D341Med (cell line): ENCODE data around the gene YIPF7.

Experiments used
- DNase-seq: peaks from one replicate; pipeline ENCODE4 v3.0.0; 2012; ENCODE audit warnings: low spot score

The YIPF7 gene

GRCh38 chr4:44651425-44651824 is at the start of gene YIPF7:
Gene YIPF7, minus strand, starts transcription at chr4:44651625. Its CDS starts 1,525 bp downstream, at chr4:44650100.
- DNase-seq = no peak

GRCh38 chr4:44701037-44701436 is 49.6 kb upstream of the YIPF7 start:
- DNase-seq = no peak

GRCh38 chr4:44700427-44700826 is 49.0 kb upstream of the YIPF7 start:
- no peak for DNase-seq

- no peak for DNase-seq
Observed at GRCh38 chr4:44684648-44685047, 33.2 kb upstream of the YIPF7 start.

GRCh38 chr4:44679060-44679459 is 27.6 kb upstream of the YIPF7 start:
- DNase-seq = no peak

- peak; percentile 92 for DNase-seq
Observed at GRCh38 chr4:44678094-44679041, 26.9 kb upstream of the YIPF7 start, which contains the start of gene GUF1. Gene GUF1, plus strand, starts transcription at chr4:44678420. Its CDS starts 203 bp downstream, at chr4:44678623.

GRCh38 chr4:44675366-44675765 is 23.9 kb upstream of the YIPF7 start:
- DNase-seq = no peak

GRCh38 chr4:44674471-44674870 is 23.0 kb upstream of the YIPF7 start:
- no peak for DNase-seq

- DNase-seq = no peak
Observed at GRCh38 chr4:44671636-44672035, 20.2 kb upstream of the YIPF7 start.

GRCh38 chr4:44670506-44671199 is 19.2 kb upstream of the YIPF7 start:
- DNase-seq = no peak

- DNase-seq = no peak
Observed at GRCh38 chr4:44668526-44668925, 17.1 kb upstream of the YIPF7 start.

- DNase-seq = no peak
Observed at GRCh38 chr4:44663539-44664263, 12.3 kb upstream of the YIPF7 start.

GRCh38 chr4:44662623-44663005 is 11.2 kb upstream of the YIPF7 start:
- DNase-seq = no peak

GRCh38 chr4:44661940-44662622 is 10.7 kb upstream of the YIPF7 start:
- DNase-seq = no peak

- DNase-seq = no peak
Observed at GRCh38 chr4:44660396-44660795, 9.0 kb upstream of the YIPF7 start.

GRCh38 chr4:44652002-44652401 is 577 bp upstream of the YIPF7 start:
- no peak for DNase-seq

- DNase-seq = no peak
Observed at GRCh38 chr4:44646151-44646550, 5.3 kb downstream of the YIPF7 start.

- DNase-seq = no peak
Observed at GRCh38 chr4:44638091-44638490, 13.3 kb downstream of the YIPF7 start.

GRCh38 chr4:44632733-44633132 is 18.7 kb downstream of the YIPF7 start:
- no peak for DNase-seq

GRCh38 chr4:44632089-44632488 is 19.3 kb downstream of the YIPF7 start:
- no peak for DNase-seq

- peak; percentile 69 for DNase-seq
Observed at GRCh38 chr4:44629280-44629866, 22.1 kb downstream of the YIPF7 start.
